Measurements from ENCODE around the gene WSB2. TPM values are rescaled to one million over a fixed set of nuclear protein-coding genes. Genes with fewer than 3 reads are reported as not detected.

Gene WSB2
- total and polyA plus RNA-seq, 9 of the 15 experiments (the other 6 are each of a cell fraction or from before 2014, with no cell fraction given) = 31.4 to 77.6 (median 52.6) TPM

- TF ChIP-seq ZFP91 (CRISPR knock-in tag; IDR thresholded peaks at IDR 0.05) (no peak), RFX5 (IDR thresholded peaks at IDR 0.05; ENCODE audit: low read depth, low read length) (no peak), EGR1 (conservative IDR thresholded peaks at IDR 0.05) (peak; percentile 87), BDP1 (IDR thresholded peaks at IDR 0.05; ENCODE audit: insufficient read depth, insufficient read length) (no peak), ZC3H8 (IDR thresholded peaks at IDR 0.05) (no peak), SIN3A (IDR thresholded peaks at IDR 0.05; ENCODE audit: borderline replicate concordance in 2 of 2, control insufficient read depth in 1 of 2, low read depth in 2 of 2, low read length in 2 of 2) (0 out of 4 replicates have a peak, but pooled peaks of 1 of the 2 experiments have one; percentile 39), NKRF (IDR thresholded peaks at IDR 0.05; ENCODE audit: borderline replicate concordance) (no peak), EHMT2 (IDR thresholded peaks at IDR 0.05) (no peak), SAFB2 (IDR thresholded peaks at IDR 0.05; ENCODE audit: borderline replicate concordance, low read depth, low read length, severe bottlenecking) (no peak), ZNF133 (CRISPR knock-in tag; IDR thresholded peaks at IDR 0.05) (no peak), E2F8 (IDR thresholded peaks at IDR 0.05; ENCODE audit: low read depth, partially characterized antibody) (no peak), MYC (IDR thresholded peaks at IDR 0.05; ENCODE audit: low read depth, low read length) (0 out of 2 replicates have a peak, but pooled peaks have one; percentile 34), MYC (CRISPR knock-in tag; IDR thresholded peaks at IDR 0.05; ENCODE audit: borderline replicate concordance, low read depth) (no peak), ATF3 (IDR thresholded peaks at IDR 0.05) (no peak), ATF3 (CRISPR knock-in tag; conservative IDR thresholded peaks at IDR 0.05) (no peak), ZNF780A (CRISPR knock-in tag; IDR thresholded peaks at IDR 0.05) (no peak), FOS (IDR thresholded peaks at IDR 0.05; ENCODE audit: extremely low read depth, insufficient read length) (no peak), ETV1 (tag; conservative IDR thresholded peaks at IDR 0.05; ENCODE audit: low read depth) (peak; percentile 25; the same call in 1 of the 2 replicates), ZNF778 (CRISPR knock-in tag; IDR thresholded peaks at IDR 0.05) (no peak), RBM39 (optimal IDR thresholded peaks at IDR 0.05; ENCODE audit: low read depth, low read length) (no peak)
Measured at GRCh38 chr12:118061011-118061872, at the start of gene WSB2 (continued).

Measured in K562 (cell line).